CD4-positive, CD25-positive, alpha-beta regulatory T cell (primary cell): ENCODE measurements around the gene KCNMA1. TPM values are rescaled to one million over a fixed set of nuclear protein-coding genes. Genes with fewer than 3 reads are reported as not detected.

ENCODE experiments used
- ATAC-seq, 2 donors: fragments of 150-1000 bp; cut with Tn5 transposase; one replicate each; pipeline ENCODE4 v1.10.0; 2021; ENCODE audit warnings: low read depth in 2 of 2, moderate number of reproducible peaks in 2 of 2, moderate library complexity in 1 of 2
- DNase-seq, 3 donors: peaks; one replicate each; pipeline versions ENCODE4 v3.0.0 to v3.0.0-alpha.2; 2012 to 2022; ENCODE audit warnings: mixed read lengths in 1 of 3
- H3K27ac ChIP-seq: one replicate; pipeline ENCODE4 v1.7.0; 2013; ENCODE audit warnings: mild to moderate bottlenecking, low read length; ENCODE audit not compliant: insufficient read depth, poor library complexity, severe bottlenecking
- H3K27me3 ChIP-seq: one replicate; pipeline ENCODE4 v1.7.0; 2013; ENCODE audit warnings: low read length; ENCODE audit not compliant: control insufficient read depth, insufficient read depth
- H3K36me3 ChIP-seq: one replicate; pipeline ENCODE4 v1.7.0; 2013; ENCODE audit warnings: mild to moderate bottlenecking, low read length, moderate library complexity; ENCODE audit not compliant: control insufficient read depth, insufficient read depth
- H3K4me1 ChIP-seq: 2 replicates; pipeline ENCODE4 v1.7.0; 2013; ENCODE audit warnings: mild to moderate bottlenecking, low read length; ENCODE audit not compliant: insufficient read depth, control insufficient read depth, poor library complexity, severe bottlenecking
- H3K4me3 ChIP-seq: one replicate; pipeline ENCODE4 v1.7.0; 2013; ENCODE audit warnings: low read depth, mild to moderate bottlenecking, low read length, moderate library complexity
- H3K9me3 ChIP-seq, 2 experiments: 1 replicate in 1 of 2; 2 replicates in 1 of 2; pipeline ENCODE4 v1.7.0; 2013; ENCODE audit warnings: low read length in 2 of 2, mild to moderate bottlenecking in 1 of 2, moderate library complexity in 1 of 2; ENCODE audit not compliant: control insufficient read depth in 2 of 2
- H3K27ac Mint-ChIP-seq, 3 donors: one replicate each; pipeline ENCODE4 v1.8.0; 2020 to 2022; ENCODE audit warnings: mild to moderate bottlenecking in 3 of 3, mixed read lengths in 3 of 3, moderate library complexity in 2 of 3
- H3K27me3 Mint-ChIP-seq: one replicate; pipeline ENCODE4 v1.8.0; 2022; ENCODE audit warnings: mild to moderate bottlenecking, mixed read lengths
- H3K36me3 Mint-ChIP-seq: one replicate; pipeline ENCODE4 v1.8.0; 2020; ENCODE audit warnings: mixed read lengths
- H3K4me1 Mint-ChIP-seq, 4 donors: one replicate each; pipeline ENCODE4 v1.8.0; 2020 to 2022; ENCODE audit warnings: mixed read lengths in 4 of 4, mild to moderate bottlenecking in 1 of 4
- H3K4me3 Mint-ChIP-seq, 4 donors: one replicate each; pipeline ENCODE4 v1.8.0; 2020 to 2022; ENCODE audit warnings: mild to moderate bottlenecking in 4 of 4, mixed read lengths in 4 of 4, moderate library complexity in 3 of 4
- H3K9me3 Mint-ChIP-seq, 7 donors: one replicate each; pipeline ENCODE4 v1.8.0; 2020 to 2022; ENCODE audit warnings: mixed read lengths in 7 of 7, mild to moderate bottlenecking in 3 of 7, moderate library complexity in 2 of 7
- polyA plus RNA-seq, 4 donors: library from polyadenylated mRNA; unstranded; fragments of 300-500 nt; fragmentation: Illumina TruSeq; gene quantifications; one replicate each; pipeline ENCODE4 v1.2.3, GENCODE V29; 2021
- total RNA-seq: library from RNA; stranded (reverse); gene quantifications from one replicate; pipeline ENCODE4 v1.2.3, GENCODE V29; 2022

The KCNMA1 gene
- total and polyA plus RNA-seq, 5 donors from 2014 or later = not detected

GRCh38 chr10:77530011-77530410, 107.6 kb downstream of the KCNMA1 start:
- Mint-ChIP-seq H3K4me1 (no peaks in the 10 kb centered on the region), H3K27me3 (no peaks in the 10 kb centered on the region), H3K9me3 (peaks cover 0 to 4% (median 0%) of the 10 kb centered on the region in 7 donors)

GRCh38 chr10:77529050-77529576, 108.5 kb downstream of the KCNMA1 start:
- no peaks in the 10 kb centered on the region for H3K4me1 ChIP-seq
- H3K4me3 Mint-ChIP-seq = no peak overlapping the region
- no peak overlapping the region for H3K27ac ChIP-seq
- H3K27ac Mint-ChIP-seq = peak overlapping the region in 1 of 3 donors; percentile 16
- H3K4me3 ChIP-seq = no peak overlapping the region
- peaks cover 0 to 4% (median 0%) of the 10 kb centered on the region in 7 donors for H3K9me3 Mint-ChIP-seq
- ATAC-seq (no peak), DNase-seq (no peak)
- H3K9me3 ChIP-seq = no peaks in the 10 kb centered on the region
- no peaks in the 10 kb centered on the region for H3K4me1 Mint-ChIP-seq
- H3K36me3 Mint-ChIP-seq = no peaks in the 10 kb centered on the region
- no peaks in the 10 kb centered on the region for H3K27me3 ChIP-seq
- H3K27me3 Mint-ChIP-seq = no peaks in the 10 kb centered on the region
- H3K36me3 ChIP-seq = no peaks in the 10 kb centered on the region

More at GRCh38 chr10:77530011-77530410, 107.6 kb downstream of the KCNMA1 start:
- Histone ChIP-seq H3K36me3 (no peaks in the 10 kb centered on the region), H3K27me3 (no peaks in the 10 kb centered on the region), H3K27ac (no peak overlapping the region), H3K9me3 (no peaks in the 10 kb centered on the region), H3K4me1 (no peaks in the 10 kb centered on the region), H3K4me3 (no peak overlapping the region)
- H3K4me3 Mint-ChIP-seq = no peak overlapping the region
- ATAC-seq (no peak), DNase-seq (no peak)
- H3K27ac Mint-ChIP-seq = no peak overlapping the region
- no peaks in the 10 kb centered on the region for H3K36me3 Mint-ChIP-seq

- H3K27me3 ChIP-seq = no peaks in the 10 kb centered on the region
- peaks cover 0 to 4% (median 0%) of the 10 kb centered on the region in 7 donors for H3K9me3 Mint-ChIP-seq
- DNase-seq (no peak), ATAC-seq (no peak)
- no peak overlapping the region for H3K4me3 ChIP-seq
- H3K4me1 ChIP-seq = no peaks in the 10 kb centered on the region
- H3K4me3 Mint-ChIP-seq = no peak overlapping the region
- H3K27ac ChIP-seq = no peak overlapping the region
- H3K36me3 ChIP-seq = no peaks in the 10 kb centered on the region
- no peaks in the 10 kb centered on the region for H3K36me3 Mint-ChIP-seq
- H3K27ac Mint-ChIP-seq = no peak overlapping the region
- no peaks in the 10 kb centered on the region for H3K9me3 ChIP-seq
- H3K4me1 Mint-ChIP-seq = no peaks in the 10 kb centered on the region
- H3K27me3 Mint-ChIP-seq = no peaks in the 10 kb centered on the region
These were observed 109.8 kb downstream of the KCNMA1 start for GRCh38 chr10:77527839-77528238.

GRCh38 chr10:77526868-77527617, 110.6 kb downstream of the KCNMA1 start:
- peak overlapping the region in 1 of 3 donors; percentile 76 for H3K27ac Mint-ChIP-seq
- no peaks in the 10 kb centered on the region for H3K4me1 ChIP-seq
- ATAC-seq = no peak
- no peaks in the 10 kb centered on the region for H3K27me3 Mint-ChIP-seq
- H3K9me3 Mint-ChIP-seq = peaks cover 0 to 4% (median 0%) of the 10 kb centered on the region in 7 donors
- no peaks in the 10 kb centered on the region for H3K4me1 Mint-ChIP-seq
- no peak for DNase-seq
- H3K9me3 ChIP-seq = no peaks in the 10 kb centered on the region
- H3K27ac ChIP-seq = no peak overlapping the region
- no peak overlapping the region for H3K4me3 Mint-ChIP-seq
- no peak overlapping the region for H3K4me3 ChIP-seq
- no peaks in the 10 kb centered on the region for H3K27me3 ChIP-seq
- no peaks in the 10 kb centered on the region for H3K36me3 ChIP-seq
- H3K36me3 Mint-ChIP-seq = no peaks in the 10 kb centered on the region

GRCh38 chr10:77524281-77524711, 113.3 kb downstream of the KCNMA1 start:
- no peak overlapping the region for H3K4me3 ChIP-seq
- no peaks in the 10 kb centered on the region for H3K36me3 ChIP-seq
- Mint-ChIP-seq H3K27me3 (peaks cover 2% of the 10 kb centered on the region), H3K36me3 (no peaks in the 10 kb centered on the region), H3K9me3 (peaks cover 0 to 5% (median 0%) of the 10 kb centered on the region in 7 donors), H3K4me3 (no peak overlapping the region), H3K4me1 (no peaks in the 10 kb centered on the region), H3K27ac (no peak overlapping the region)
- ATAC-seq (no peak), DNase-seq (no peak)
- no peak overlapping the region for H3K27ac ChIP-seq
- H3K27me3 ChIP-seq = no peaks in the 10 kb centered on the region
- H3K4me1 ChIP-seq = no peaks in the 10 kb centered on the region
- no peaks in the 10 kb centered on the region for H3K9me3 ChIP-seq

- DNase-seq (no peak), ATAC-seq (no peak)
- Histone ChIP-seq H3K27ac (no peak overlapping the region), H3K27me3 (no peaks in the 10 kb centered on the region), H3K4me1 (no peaks in the 10 kb centered on the region), H3K9me3 (no peaks in the 10 kb centered on the region), H3K36me3 (no peaks in the 10 kb centered on the region), H3K4me3 (no peak overlapping the region)
- Mint-ChIP-seq H3K27ac (no peak overlapping the region), H3K4me1 (no peaks in the 10 kb centered on the region), H3K27me3 (peaks cover 4% of the 10 kb centered on the region), H3K4me3 (no peak overlapping the region), H3K36me3 (no peaks in the 10 kb centered on the region), H3K9me3 (peaks cover 0 to 6% (median 0%) of the 10 kb centered on the region in 7 donors)
These were observed 115.3 kb downstream of the KCNMA1 start for GRCh38 chr10:77522268-77522809.

- Histone ChIP-seq H3K27ac (no peak overlapping the region), H3K36me3 (no peaks in the 10 kb centered on the region), H3K9me3 (no peaks in the 10 kb centered on the region), H3K4me3 (no peak overlapping the region), H3K27me3 (no peaks in the 10 kb centered on the region), H3K4me1 (no peaks in the 10 kb centered on the region)
- Mint-ChIP-seq H3K27me3 (peaks cover 4% of the 10 kb centered on the region), H3K4me3 (no peak overlapping the region), H3K9me3 (peaks cover 0 to 6% (median 0%) of the 10 kb centered on the region in 7 donors), H3K27ac (no peak overlapping the region), H3K36me3 (no peaks in the 10 kb centered on the region), H3K4me1 (no peaks in the 10 kb centered on the region)
- DNase-seq (no peak), ATAC-seq (no peak)
These were observed 116.6 kb downstream of the KCNMA1 start for GRCh38 chr10:77520995-77521394.
